NCI-H1092 treated with DMSO at 0.1 percent for 48 hours (cell line): ENCODE data around the gene SLITRK5.
A peak's percentile ranks its signal among the peaks of the same experiment; 100 is the strongest.

ENCODE experiments used
- DNase-seq: peaks from one replicate; lab custom pipeline; 2025; lab: John Stamatoyannopoulos, UW

Gene SLITRK5

GRCh38 chr13:87671031-87671752 lies at the start of gene SLITRK5:
Gene SLITRK5, plus strand, starts transcription at chr13:87671371. Its CDS starts 4,018 bp downstream, at chr13:87675389.
- peak; percentile 89 for DNase-seq

GRCh38 chr13:87622971-87623370 lies 48.2 kb upstream of the SLITRK5 start:
- peak; percentile 91 for DNase-seq

GRCh38 chr13:87656306-87656705 lies 14.9 kb upstream of the SLITRK5 start:
- peak; percentile 95 for DNase-seq

- DNase-seq, result peak; percentile 61
Observed at GRCh38 chr13:87661471-87661870, 9.7 kb upstream of the SLITRK5 start.

- peak; percentile 52 for DNase-seq
Observed at GRCh38 chr13:87666831-87667230, 4.3 kb upstream of the SLITRK5 start.

GRCh38 chr13:87667686-87668085 lies 3.5 kb upstream of the SLITRK5 start:
- DNase-seq, result no peak

- peak; percentile 80 for DNase-seq
Observed at GRCh38 chr13:87669379-87669978, 1.7 kb upstream of the SLITRK5 start.

GRCh38 chr13:87671753-87672605 lies 808 bp downstream of the SLITRK5 start:
- peak; percentile 72 for DNase-seq

- peak; percentile 82 for DNase-seq
Observed at GRCh38 chr13:87674247-87674738, 3.1 kb downstream of the SLITRK5 start.

- DNase-seq, result no peak
Observed at GRCh38 chr13:87675851-87676250, 4.7 kb downstream of the SLITRK5 start.

GRCh38 chr13:87676254-87677042 lies 5.3 kb downstream of the SLITRK5 start:
- no peak for DNase-seq

- DNase-seq, result no peak
Observed at GRCh38 chr13:87677043-87677495, 5.9 kb downstream of the SLITRK5 start.

- DNase-seq, result peak; percentile 73
Observed at GRCh38 chr13:87677496-87678371, 6.6 kb downstream of the SLITRK5 start.

GRCh38 chr13:87678372-87678752 lies 7.2 kb downstream of the SLITRK5 start:
- DNase-seq, result no peak

GRCh38 chr13:87680298-87680697 lies 9.1 kb downstream of the SLITRK5 start:
- DNase-seq, result peak; percentile 82

- peak; percentile 33 for DNase-seq
Observed at GRCh38 chr13:87684850-87685742, 13.9 kb downstream of the SLITRK5 start.

- no peak for DNase-seq
Observed at GRCh38 chr13:87696458-87696857, 25.3 kb downstream of the SLITRK5 start.

- DNase-seq, result no peak
Observed at GRCh38 chr13:87698268-87698667, 27.1 kb downstream of the SLITRK5 start.

- DNase-seq, result no peak
Observed at GRCh38 chr13:87709947-87710346, 38.8 kb downstream of the SLITRK5 start.

- DNase-seq, result no peak
Observed at GRCh38 chr13:87712012-87712411, 40.8 kb downstream of the SLITRK5 start.
